Esophagus squamous epithelium (tissue), 4 donors: ENCODE data around the gene KLRC4.

Source experiments
- CTCF ChIP-seq, 6 experiments: fragments of 450-650 bp in 4 of 6; fragments of 200-600 bp in 2 of 6; sonication (generic) in 2 of 6; IDR thresholded peaks; one replicate each; pipeline ENCODE4 v1.5.1; 2016 to 2019; ENCODE audit warnings: antibody characterized with exemption in 6 of 6, mild to moderate bottlenecking in 4 of 6, moderate library complexity in 4 of 6
- POLR2A ChIP-seq, 4 donors: fragments of 450-650 bp; IDR thresholded peaks; one replicate each; pipeline ENCODE4 v1.6.1; 2017; ENCODE audit warnings: antibody characterized with exemption in 4 of 4, mild to moderate bottlenecking in 4 of 4, moderate library complexity in 3 of 4

GRCh38 chr12:10388624-10389413 lies 20.7 kb downstream of the KLRC4 start:
- TF ChIP-seq CTCF (IDR thresholded peaks at IDR 0.05) (no peak), POLR2A (IDR thresholded peaks at IDR 0.05) (no peak)
